BJ (cell line): Measurements from ENCODE around the gene ARVCF. TPM values are rescaled to one million over a fixed set of nuclear protein-coding genes. Genes with fewer than 3 reads are reported as not detected.

Experiments
- CTCF ChIA-PET: fragments of 350-600 bp; formaldehyde crosslinking; extraction: SDS; loops from one replicate; lab custom pipeline; 2021; ENCODE audit warnings: antibody characterized with exemption, inconsistent platforms; lab: Yijun Ruan, JAX
- POLR2A ChIA-PET: fragments of 300-600 bp; sonication (Branson Sonifier 250); formaldehyde crosslinking; extraction: SDS; loops from one replicate; lab custom pipeline; 2021; ENCODE audit warnings: antibody characterized with exemption; lab: Charles Lee
- DNase-seq: peaks from one replicate; pipeline ENCODE4 v3.0.0-alpha.2; 2011; ENCODE audit warnings: low read depth
- H3K27me3 ChIP-seq: 2 replicates; pipeline ENCODE4 v1.6.0; 2011; ENCODE audit warnings: low read length; ENCODE audit not compliant: control insufficient read depth, insufficient read depth
- H3K36me3 ChIP-seq: 2 replicates; pipeline ENCODE4 v1.5.1; 2011; ENCODE audit warnings: low read length; ENCODE audit not compliant: control insufficient read depth, insufficient read depth
- H3K4me3 ChIP-seq: 2 replicates; pipeline ENCODE4 v1.5.1; 2011; ENCODE audit warnings: low read depth, mild to moderate bottlenecking, control low read depth, low read length
- polyA plus RNA-seq: library from polyadenylated mRNA; depleted of rRNA; stranded (reverse); fragments of >200 nt; gene quantifications from 2 replicates; pipeline ENCODE4 v1.2.3, GENCODE V29; 2011
- TF ChIP-seq, protein P1 (sequence below): IDR thresholded peaks from 2 replicates; pipeline ENCODE4 v1.5.1; 2011; ENCODE audit warnings: low read depth, mild to moderate bottlenecking, control low read depth, inconsistent platforms, low read length, moderate library complexity; ENCODE audit not compliant: insufficient read depth

ARVCF gene
- polyA plus RNA-seq, 1 experiment, result 3.8 TPM

DNA sequence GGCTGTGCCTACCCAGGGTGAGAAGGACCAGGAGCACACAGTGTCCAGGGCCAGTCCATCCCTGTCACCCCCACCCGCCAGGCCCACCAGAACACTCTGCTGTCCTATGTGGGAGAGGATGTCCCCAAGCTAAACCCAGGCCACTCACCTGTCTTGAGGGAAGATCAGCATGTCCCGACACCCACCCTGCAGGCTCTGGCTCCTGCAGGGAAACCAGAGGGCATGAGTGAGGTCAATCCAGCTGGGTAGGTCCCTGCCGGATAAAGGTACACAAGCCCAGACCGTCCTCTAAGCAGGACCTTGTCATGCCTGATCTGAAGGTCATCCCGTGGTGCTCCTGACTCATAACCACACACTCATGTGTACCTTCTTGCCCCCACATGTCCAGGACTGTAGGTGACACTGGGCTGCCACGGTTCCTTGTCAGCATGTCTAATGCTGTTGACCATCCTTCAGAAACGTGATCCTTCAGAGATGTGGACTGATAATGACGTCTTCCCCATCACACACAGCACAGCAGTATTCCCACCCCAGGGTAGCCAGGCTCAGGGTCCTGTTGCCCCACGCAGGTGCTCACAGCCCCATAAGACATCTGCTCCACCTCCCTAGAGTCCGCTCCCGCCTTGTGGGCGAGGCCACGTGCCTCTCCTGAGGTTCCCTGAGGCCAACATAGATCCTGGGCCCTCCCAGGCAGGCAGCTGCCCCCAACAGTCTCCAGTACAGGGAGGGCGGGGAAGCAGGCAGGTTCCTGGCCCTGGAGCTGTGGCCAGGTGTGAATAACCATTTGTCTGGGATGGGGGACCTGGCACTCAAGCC, 6.1 kb downstream of the ARVCF start:
- no peak for DNase-seq
- TF ChIP-seq, protein P1, sequence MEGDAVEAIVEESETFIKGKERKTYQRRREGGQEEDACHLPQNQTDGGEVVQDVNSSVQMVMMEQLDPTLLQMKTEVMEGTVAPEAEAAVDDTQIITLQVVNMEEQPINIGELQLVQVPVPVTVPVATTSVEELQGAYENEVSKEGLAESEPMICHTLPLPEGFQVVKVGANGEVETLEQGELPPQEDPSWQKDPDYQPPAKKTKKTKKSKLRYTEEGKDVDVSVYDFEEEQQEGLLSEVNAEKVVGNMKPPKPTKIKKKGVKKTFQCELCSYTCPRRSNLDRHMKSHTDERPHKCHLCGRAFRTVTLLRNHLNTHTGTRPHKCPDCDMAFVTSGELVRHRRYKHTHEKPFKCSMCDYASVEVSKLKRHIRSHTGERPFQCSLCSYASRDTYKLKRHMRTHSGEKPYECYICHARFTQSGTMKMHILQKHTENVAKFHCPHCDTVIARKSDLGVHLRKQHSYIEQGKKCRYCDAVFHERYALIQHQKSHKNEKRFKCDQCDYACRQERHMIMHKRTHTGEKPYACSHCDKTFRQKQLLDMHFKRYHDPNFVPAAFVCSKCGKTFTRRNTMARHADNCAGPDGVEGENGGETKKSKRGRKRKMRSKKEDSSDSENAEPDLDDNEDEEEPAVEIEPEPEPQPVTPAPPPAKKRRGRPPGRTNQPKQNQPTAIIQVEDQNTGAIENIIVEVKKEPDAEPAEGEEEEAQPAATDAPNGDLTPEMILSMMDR, result no peak
- Histone ChIP-seq H3K27me3 (peaks cover 4% of the 10 kb centered on the region), H3K4me3 (no peak overlapping the region), H3K36me3 (no peaks in the 10 kb centered on the region)
- ChIA-PET POLR2A (no interaction called here), CTCF (interaction anchor here (0.8 to 6.3 kb wide), 4 partner anchors 9 to 280 kb away, joined by 3 to 97 read pairs (median 3); no protein-coding TSS in a partner anchor)

DNA sequence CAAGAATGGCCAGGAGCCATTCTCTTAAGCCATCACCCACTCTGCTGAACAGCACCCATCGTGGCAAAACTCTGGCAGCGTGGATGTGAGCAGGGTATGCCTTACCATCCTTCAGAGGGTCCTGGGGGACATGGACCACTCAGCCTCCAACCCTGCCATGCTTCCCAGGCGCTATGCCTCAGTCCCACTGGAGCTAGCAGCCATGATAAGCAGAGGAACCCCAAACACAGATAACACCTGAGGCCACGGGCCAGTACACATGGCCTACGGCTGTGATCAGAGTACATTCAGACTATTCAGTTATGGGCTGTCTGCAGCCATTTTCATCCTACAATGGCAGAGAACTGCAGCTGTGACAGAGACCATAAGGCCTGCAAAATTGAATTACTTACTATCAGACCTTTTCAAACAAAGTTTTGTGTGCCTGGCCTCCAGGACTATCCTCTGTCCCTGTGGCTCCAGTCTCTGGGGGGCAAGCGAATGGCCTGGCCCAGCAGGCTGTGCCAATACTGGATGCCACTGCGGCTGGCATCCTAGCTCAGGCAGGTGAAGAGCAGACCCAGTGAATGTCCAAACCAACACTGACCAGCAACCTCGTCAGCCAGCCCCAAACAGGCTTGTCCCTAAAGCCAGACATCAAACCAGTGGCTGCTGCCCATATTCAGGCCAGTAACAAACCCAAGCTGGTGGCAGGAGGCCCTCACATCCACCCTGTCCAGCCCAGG, 6.9 kb downstream of the ARVCF start:
- TF ChIP-seq, protein P1, result no peak
- Histone ChIP-seq H3K36me3 (no peaks in the 10 kb centered on the region), H3K4me3 (no peak overlapping the region), H3K27me3 (no peaks in the 10 kb centered on the region; the same call in 1 of the 2 replicates)
- ChIA-PET POLR2A (no interaction called here), CTCF (interaction anchor here (0.8 kb wide), 1 partner anchor 12 kb away, joined by 3 read pairs; no protein-coding TSS in a partner anchor)
- no peak for DNase-seq

DNA sequence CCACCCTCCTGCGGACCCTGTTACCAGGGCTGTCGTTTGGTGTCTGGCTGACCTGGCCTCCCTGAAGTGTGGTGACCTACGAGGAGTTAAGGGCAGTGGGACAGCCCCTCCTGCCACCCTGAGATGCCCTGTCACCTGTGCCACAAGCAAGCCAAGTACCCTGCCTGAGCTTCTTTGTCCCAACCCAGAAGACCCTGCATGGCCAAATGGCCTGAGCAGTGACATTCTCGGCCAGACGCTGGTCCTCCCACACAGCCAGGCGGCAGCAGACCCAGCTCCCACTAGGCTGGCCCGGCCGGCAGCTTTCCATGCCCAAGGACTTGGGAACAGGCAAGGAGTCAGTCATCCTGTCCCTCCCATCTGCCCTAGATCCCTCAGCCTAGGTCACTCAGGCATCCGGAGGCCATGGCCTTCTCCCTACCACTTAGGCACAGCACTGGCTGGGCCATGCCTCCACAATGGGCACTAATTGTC, 7.6 kb downstream of the ARVCF start:
- Histone ChIP-seq H3K4me3 (no peak overlapping the region), H3K27me3 (no peaks in the 10 kb centered on the region; the same call in 1 of the 2 replicates), H3K36me3 (no peaks in the 10 kb centered on the region)
- POLR2A ChIA-PET, result no interaction called here
- TF ChIP-seq, protein P1, result no peak
- CTCF ChIA-PET, result no interaction called here
- DNase-seq, result no peak

DNA sequence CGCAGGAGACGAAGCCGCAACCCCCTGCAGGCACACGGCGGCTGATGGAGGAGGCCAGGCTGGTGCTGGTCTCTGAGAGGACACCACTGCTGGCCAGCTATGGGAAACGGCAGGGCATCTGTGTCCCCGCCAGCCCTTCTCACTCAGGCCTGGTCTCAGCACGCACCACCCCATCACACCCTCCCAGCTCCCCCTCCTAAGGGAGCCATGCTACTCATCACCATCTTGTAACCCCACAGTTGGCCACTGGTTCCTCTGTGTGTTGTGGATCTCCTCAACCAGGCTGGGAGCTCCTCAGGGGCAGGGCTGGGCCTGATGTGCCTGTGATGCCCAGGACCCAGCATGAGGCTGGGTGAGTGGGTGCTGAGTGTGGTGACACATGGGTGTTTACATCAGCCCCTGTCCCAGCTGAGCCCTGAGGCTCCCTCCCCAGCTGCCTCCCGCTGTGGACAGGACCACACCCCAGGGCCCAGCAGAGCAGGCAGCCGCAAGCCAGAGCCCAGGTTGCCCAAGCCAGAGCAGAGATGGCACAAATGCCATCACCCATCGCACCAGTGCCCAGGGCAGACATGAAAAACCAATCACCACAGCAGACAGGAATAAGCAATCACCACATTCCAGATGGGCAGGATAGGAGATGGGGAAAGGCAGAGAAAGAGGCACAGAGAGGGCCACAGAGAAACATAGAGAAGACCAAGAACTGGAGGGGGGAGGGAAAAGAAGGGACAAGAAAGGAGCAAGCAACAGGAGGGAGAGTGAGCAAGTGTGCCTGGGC, 8.2 kb downstream of the ARVCF start:
- Histone ChIP-seq H3K36me3 (no peaks in the 10 kb centered on the region), H3K27me3 (no peaks in the 10 kb centered on the region; the same call in 1 of the 2 replicates), H3K4me3 (no peak overlapping the region)
- CTCF ChIA-PET, result no interaction called here
- POLR2A ChIA-PET, result no interaction called here
- no peak for DNase-seq
- TF ChIP-seq, protein P1, result no peak
